GM21825 (cell line): ENCODE results near the gene CACNA1H.
"Not testable (repeated sequence)": the region's sequence is repeated elsewhere in the genome, so short reads cannot be mapped to it uniquely, and the experiment has no call there.

Experiments
- ATAC-seq: cut with Tn5 transposase; IDR thresholded peaks from one replicate; pipeline ENCODE4 v1.9.1; 2021; ENCODE audit warnings: mild to moderate bottlenecking, moderate library complexity; ENCODE audit not compliant: unreplicated experiment

The CACNA1H gene

GRCh38 chr16:1173788-1174451 lies 21.0 kb downstream of the CACNA1H start:
- no peak for ATAC-seq

- no peak for ATAC-seq
Observed at GRCh38 chr16:1174477-1175357, 21.8 kb downstream of the CACNA1H start.

GRCh38 chr16:1175566-1176279 lies 22.8 kb downstream of the CACNA1H start:
- no peak for ATAC-seq

- no peak for ATAC-seq
Observed at GRCh38 chr16:1176280-1176897, 23.5 kb downstream of the CACNA1H start.

- ATAC-seq = no peak
Observed at GRCh38 chr16:1177053-1177452, 24.1 kb downstream of the CACNA1H start.

GRCh38 chr16:1177750-1178149 lies 24.8 kb downstream of the CACNA1H start:
- ATAC-seq = no peak

GRCh38 chr16:1178295-1178910 lies 25.5 kb downstream of the CACNA1H start:
- ATAC-seq = no peak

GRCh38 chr16:1180549-1181403 lies 27.9 kb downstream of the CACNA1H start:
- ATAC-seq = no peak

GRCh38 chr16:1181404-1182315 lies 28.8 kb downstream of the CACNA1H start:
- no peak for ATAC-seq

GRCh38 chr16:1182316-1182671 lies 29.4 kb downstream of the CACNA1H start:
- ATAC-seq = no peak

- ATAC-seq = no peak
Observed at GRCh38 chr16:1182950-1183907, 30.3 kb downstream of the CACNA1H start.

- no peak for ATAC-seq
Observed at GRCh38 chr16:1184156-1184868, 31.4 kb downstream of the CACNA1H start.

GRCh38 chr16:1184980-1185379 lies 32.1 kb downstream of the CACNA1H start:
- ATAC-seq = no peak

GRCh38 chr16:1185460-1186207 lies 32.7 kb downstream of the CACNA1H start:
- not testable (repeated sequence) for ATAC-seq

GRCh38 chr16:1188432-1189189 lies 35.7 kb downstream of the CACNA1H start:
- no peak for ATAC-seq

GRCh38 chr16:1189455-1189854 lies 36.5 kb downstream of the CACNA1H start:
- ATAC-seq = no peak
